GM18520 (cell line): ENCODE data around the gene PDE5A.

Experiments used
- ATAC-seq: cut with Tn5 transposase; IDR thresholded peaks from one replicate; pipeline ENCODE4 v1.9.1; 2021; ENCODE audit not compliant: unreplicated experiment

The PDE5A gene

DNA sequence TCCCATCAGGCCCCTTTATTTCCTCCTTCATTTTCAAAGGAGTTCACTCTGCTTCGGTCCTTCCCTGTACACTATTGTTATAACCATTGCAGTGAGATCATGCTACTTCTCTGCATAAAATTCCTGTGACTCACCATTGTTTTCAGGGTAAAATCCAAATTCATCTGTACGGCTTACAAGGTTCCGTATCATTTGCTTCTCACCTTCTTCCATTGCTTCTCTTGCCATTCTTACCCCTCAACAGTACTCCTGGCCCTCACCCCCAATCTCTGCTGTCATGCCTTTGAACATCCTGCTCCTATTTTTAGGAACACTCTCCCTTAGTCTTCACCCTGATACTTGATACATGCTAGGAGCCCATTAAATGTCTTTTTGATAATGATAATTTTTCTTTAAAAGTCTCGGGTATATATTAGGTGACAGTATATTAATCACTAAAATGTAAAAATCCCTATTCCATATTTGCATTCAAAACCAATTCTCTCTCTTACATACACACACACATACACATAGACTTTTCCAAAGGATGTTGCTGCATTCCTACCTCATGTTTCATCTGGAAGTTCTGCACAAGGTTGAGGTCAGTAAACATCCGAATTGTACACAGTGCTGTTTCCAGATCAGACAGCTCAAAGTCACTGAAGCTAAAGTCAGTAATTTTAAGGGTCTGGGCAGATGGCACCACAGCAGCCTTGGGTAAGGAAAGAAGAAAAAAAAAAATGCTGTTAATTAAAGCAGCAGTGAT lies 103.4 kb downstream of the PDE5A start:
- no peak for ATAC-seq

DNA sequence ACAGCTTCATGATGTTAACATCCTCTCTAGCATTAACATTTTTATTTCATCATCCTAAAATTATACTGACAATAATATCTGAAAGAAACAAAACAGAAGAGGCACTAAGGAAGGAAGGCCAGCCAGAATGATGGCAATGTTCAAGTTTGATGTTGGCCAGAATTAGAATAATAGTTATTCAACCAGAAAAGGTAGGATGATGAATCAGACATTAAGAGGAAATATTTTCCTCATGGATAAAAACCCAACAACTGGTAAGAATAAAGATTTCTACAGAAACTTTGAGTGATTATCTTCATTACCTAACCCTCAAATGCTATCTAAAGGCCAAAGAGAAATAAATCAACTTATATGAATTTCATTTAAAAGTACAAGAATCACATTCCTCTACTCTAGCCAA lies 105.2 kb downstream of the PDE5A start:
- no peak for ATAC-seq

DNA sequence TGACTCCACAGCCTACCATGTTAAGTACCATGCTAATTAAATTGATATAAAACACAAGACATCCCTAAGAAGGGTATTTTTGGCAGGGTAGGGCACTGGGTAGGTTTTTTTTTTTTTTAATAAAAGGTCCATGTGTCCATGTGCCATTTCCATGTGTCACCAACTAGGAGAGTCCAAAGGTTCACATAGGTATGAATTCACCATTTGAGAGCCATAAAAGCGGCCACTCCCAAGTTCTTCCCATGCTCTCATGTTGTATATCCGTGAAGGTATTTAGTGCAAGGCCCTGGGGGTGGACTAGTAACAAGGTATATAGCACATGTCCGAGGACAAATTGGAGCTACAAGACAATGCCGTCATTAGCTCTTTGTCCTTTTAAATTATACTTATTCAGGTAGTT lies 107.3 kb downstream of the PDE5A start:
- ATAC-seq = no peak

DNA sequence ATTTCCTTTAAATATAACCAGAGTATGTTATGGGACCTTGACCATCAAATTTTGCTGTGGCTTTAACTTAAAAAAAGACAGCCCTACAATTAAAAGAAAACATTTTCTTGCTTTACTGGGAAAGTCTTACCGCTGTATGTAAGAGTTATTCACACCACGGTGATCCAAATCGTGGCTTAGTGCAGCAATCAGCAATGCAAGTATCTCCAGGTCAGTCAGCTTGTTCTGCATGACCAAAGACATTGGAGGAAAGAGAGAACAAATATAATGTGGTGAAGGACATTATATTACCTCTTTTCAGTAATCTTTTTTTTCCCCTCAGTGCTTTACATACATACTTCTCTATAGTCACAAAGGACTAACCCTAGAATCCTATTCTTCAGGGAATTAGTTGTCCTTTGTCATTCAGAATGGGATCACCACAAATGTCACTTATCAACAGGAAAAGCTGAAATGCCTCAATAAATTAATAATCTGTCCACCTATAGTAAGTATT lies 109.6 kb downstream of the PDE5A start:
- no peak for ATAC-seq

DNA sequence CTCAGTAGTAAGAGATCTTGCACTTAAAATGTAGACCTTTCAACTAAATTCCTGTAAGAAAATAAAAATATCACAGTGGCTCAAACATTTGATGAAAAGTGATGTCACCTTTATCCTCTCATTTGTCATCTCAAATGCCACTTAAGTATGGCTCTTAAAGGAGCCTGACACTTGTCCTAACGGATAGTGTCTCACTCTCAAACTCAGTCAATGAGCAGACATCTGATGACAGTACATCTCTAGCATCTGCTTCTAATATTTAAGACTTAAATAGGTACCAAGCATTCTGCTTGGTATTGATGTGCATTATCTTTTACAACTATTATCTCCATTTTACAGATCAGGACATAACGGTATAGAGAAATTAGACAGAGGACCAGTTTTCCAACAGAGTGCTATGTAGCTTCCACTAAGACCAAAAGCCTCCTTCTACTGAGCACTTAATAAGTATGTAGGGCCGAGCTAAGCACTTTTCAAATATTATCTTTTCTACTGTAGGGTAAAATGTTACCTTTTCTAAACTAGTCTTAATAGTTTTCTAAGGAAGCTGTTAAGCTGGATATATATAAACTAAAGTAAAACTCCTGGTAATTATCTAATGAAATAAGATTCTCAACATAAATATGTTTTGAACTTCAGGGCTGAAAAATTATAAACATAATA lies 110.2 kb downstream of the PDE5A start:
- no peak for ATAC-seq

DNA sequence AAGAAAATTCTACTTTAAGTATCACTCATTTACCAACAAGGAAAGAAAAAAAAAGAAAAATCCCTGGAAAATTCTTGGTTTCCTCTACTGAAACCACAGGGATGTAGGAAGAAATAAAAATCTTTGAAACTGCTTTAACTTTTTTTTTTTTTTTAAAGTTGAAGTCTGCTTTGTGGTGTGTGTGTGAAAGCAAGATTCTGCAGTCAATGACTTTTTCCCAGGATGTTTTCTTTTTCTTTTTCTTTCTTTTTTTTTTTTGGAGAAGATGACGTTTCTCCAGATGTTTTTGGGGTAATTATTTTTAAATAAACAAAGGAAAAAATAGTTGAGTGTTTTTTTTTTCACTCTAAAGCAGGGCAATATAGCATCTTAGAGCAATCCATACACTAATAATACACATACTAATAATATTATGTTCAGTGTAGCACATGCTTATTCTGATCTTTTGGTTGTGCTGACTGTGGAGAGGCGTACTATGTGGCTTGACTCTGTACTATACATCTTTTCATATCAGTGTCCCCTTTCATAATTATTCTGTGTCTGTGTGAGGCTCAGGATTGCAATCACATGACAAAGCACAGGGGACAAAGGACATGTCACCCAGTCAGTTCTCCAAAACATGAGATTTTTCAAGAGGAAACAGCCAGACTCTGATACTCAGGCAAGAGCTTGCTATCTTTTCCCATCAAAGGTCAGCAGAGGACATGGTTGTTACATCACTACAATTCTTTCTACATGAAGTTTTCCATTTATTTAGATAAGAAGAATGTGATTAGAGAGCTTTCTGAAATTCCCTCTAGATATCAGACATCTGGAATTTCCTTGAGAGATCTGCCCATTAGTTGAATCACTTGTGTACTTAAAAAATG lies 111.0 kb downstream of the PDE5A start:
- no peak for ATAC-seq

DNA sequence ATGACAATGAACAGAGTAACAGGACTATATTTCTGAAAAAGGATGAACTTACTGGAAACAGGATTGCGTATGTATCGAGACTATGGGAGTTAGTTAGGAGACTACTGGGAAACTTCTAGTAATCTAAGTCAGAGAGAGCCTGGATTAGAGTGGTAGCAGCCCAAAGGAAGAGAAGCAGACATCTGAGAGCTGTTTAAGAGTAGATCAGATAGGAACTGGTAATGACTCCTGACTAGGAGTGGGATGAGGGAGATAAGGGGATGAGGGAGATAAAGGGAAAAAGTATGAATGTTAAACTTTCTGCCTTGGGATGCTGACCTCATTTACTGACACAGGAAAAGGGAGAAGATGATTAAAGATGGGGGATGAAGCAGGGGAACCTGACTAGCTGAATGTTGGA lies 116.2 kb downstream of the PDE5A start:
- ATAC-seq = no peak

DNA sequence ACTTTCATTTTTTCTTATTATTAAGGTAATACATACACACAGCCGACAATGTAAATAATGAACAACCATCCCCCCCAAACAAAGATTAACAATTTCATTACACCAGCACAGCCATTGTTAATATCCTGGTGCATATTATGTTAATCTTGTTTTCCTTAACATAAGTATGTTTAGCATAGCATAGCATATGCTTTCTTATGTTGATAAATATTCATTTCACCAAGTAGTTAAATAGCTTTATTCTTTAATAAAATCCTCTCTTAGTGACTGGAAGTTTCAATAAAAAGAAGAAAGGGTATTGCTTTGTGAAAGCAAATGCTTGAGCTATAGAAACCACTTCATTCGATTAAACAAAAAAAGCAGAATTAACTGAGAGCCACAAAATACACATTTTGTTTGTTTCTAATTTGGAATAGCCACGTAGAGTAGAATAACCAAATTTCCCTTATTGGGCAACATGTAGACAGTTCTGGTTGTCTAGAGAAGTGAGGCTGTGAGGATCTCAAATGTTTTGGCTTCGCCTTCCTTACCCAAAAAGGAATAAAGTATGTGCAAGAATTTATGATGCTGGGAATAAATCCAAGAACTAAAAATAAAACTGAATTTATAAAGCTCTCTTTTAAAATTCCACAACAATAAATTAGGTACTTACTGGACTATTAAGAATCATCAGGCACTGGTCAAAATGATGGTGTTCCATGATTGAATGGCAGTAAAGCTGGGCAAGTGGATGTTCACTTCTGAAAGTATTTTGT lies 118.0 kb downstream of the PDE5A start:
- ATAC-seq = no peak

DNA sequence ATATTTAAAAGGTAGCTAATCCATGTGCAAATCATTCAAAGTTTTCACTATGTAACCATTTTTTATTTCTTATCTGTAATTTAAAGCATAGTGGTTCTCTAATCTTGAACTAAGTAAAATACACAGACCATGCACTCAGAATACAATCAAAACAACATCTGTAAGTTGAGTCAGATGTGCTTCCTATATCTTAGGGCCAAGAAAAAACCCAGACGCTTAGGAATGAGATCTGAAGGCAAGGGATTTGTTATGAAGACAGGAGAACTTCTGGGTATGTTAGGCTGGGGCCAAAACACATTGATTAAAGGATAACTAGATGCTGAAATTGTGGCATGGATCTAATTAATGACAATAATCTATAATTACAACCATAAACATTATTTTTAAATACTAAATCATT lies 120.3 kb downstream of the PDE5A start:
- ATAC-seq = no peak

DNA sequence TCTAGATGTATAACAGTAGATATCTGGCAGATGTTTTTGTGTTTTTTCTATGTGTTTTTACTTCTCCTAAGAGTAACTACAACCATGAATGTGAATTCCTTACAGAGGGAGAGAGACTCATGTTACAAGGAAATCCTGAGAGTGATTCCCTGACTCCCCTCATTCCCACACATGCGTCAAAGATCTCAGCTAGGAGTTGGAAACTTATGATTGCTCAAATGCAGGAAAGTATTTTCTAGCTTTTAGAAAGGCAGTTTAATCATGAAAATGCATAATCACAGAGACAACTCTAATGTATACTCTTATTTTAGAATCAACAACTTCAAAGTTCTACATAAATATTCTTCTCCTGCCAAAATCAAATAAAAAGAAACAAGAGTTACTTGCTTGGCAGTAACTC lies 121.8 kb downstream of the PDE5A start:
- no peak for ATAC-seq

DNA sequence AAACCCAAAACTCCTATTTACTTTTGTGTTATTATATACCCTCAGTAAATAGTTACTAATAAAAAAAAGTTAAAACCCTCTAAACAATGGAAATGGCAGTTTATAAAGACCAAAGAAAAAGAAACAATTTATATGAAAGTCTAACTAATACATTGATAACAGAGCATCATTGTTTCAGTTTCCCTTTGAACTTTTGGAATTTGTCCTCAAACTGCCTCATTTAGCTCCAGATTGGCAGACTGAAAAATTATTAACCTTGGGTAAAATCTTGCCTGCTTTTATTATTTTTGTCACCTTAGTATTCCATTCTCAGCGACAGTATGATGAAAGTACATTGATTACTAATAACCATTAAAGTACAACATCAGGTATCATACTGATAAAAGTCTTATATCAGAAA lies 124.0 kb downstream of the PDE5A start:
- no peak for ATAC-seq

DNA sequence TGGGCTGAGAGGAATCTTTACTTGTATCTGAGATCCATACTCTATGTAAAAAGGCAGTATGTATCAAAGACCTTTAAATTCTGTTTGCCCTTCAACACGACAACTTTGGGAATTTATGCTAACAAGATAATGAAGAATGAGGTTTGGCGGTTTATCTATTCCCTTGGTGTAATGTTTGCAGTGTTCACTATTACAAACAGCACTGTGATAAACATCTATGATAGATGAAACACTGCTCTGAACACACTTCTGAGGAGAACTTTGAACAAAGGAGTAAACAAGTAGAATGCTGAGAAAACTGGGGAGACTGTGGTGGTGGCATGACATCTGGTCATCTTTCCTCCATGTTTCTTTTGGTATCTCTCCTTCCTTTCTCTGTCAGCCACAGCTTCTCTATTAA lies 126.9 kb downstream of the PDE5A start:
- ATAC-seq = no peak

DNA sequence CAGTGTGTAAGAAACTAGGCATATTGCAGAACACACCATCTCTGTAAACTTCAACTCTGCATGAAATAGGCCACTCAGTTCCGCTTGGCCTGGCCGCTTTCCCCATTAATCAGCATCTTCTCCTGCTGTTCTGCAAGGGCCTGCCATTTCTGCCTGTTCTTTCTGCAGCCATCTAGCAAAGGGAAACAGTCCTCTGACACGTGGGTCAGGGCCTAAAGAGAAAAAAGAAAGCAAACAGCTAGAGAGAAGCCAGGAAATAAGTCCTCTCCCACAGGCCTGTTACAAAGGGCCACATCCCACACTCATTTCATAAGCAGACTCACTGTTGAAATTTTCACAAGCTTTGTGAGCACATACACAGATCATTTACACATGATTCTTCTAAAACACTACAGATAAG lies 130.1 kb downstream of the PDE5A start:
- no peak for ATAC-seq

DNA sequence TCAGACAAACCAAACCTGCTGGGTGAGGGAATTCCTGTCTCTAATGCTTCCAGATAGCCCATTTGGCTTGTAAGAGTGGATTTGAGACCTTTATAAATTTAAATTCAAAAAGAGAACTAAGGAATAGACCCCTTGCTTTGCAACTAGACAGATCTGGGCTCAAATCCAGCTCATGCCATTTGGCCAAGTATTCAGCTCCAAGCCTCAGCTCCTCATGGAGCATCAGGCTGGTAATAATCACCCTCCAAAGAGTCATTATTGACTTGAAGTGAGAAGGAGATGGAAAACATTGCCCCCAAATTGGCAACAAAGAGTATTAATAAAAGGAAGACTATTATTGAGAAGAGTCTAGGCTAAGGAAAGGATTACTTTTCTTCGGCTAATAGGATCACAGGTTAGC lies 134.7 kb downstream of the PDE5A start:
- no peak for ATAC-seq

DNA sequence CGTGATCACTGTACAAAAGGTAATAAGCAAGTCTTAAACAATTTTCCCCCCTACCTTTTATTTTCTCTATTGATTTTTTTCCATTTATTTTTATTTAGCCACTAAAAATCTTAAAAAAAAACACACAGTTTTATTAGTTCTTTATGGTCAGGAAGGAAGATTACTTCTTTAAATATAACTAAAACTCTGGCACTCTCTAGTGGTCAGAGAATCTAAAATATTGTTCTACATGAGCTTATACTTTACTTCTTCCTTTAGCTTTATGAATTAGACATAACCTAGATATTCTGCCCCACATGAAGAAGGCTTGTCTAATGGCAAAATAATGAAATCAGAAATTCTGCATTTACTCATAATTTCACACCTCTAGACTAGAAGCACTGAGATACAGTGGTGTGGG lies 135.2 kb downstream of the PDE5A start:
- ATAC-seq = no peak

DNA sequence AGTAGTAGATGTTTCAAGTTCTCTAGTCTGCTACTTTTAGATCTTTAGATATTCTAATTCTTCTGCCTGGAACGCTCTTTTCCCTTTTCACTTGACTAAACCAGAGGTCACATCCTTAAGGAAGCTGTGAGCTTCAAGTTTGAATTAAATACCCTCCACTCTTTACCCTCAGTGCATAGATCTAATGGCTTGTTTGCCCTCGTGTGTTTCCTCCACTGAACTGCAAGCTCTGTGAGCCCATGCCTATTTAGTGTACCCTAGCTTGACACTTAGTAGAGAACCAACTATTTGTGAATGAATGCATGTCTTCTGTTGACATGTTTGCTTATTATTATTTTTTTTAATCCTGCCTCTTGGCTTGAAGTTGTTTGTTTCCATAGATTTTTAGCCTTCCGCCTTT lies 138.3 kb downstream of the PDE5A start:
- ATAC-seq = no peak

DNA sequence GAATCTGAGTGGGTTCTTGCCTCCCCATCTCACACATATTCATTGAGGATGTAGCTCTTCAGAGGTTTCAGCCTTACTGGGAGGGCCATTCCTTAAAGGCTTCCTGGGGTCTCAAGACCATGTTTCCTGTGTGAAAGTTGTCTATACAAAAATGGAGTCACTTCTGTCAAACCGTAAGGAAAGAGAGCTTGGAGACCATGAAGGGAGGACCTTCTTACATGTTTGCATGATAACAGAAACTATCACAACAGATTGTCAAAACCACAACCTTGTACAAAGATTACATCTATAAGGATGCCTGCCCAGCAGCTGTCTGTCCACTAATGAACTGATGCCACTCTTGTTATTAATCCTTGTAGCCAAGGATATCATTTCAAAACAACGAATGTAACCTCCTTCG lies 139.3 kb downstream of the PDE5A start:
- no peak for ATAC-seq

DNA sequence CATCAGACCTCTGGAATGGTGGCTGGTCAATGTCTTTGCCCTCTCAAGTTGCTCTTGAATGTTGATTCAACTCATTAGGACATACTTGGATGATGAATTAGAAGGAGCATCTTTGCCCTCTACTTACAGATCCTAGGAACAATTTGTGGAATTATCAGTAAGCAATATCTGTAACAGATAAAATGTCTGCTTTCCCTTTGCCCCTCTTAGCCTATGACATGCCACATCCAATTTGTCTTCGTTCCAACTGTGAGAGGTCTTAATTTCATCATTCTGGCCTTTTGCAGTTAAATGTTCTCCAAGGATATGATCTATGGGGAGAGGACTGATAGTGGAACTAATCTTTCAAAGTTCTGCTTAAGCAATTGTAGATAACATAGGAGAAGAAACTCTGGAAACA lies 148.3 kb downstream of the PDE5A start:
- ATAC-seq = no peak

DNA sequence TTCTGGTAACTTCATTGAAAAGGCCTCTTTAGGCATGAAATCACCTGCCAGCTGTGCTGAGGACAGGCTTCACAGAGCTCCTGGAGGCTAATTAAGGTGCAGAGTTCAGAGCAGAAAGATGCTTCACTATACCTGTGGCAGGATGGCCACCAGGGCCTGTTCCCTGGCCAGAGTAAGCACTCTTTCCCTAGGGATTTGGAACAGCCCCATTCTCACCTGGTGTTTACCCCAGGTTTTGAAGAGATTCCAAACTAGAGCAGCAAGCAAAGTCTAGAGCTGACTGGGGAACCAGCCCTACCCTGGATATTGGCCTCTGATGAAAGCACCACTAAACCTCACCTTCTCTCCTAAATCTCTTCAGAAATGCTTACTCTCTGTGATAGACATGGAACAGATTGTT lies 148.8 kb downstream of the PDE5A start:
- no peak for ATAC-seq

DNA sequence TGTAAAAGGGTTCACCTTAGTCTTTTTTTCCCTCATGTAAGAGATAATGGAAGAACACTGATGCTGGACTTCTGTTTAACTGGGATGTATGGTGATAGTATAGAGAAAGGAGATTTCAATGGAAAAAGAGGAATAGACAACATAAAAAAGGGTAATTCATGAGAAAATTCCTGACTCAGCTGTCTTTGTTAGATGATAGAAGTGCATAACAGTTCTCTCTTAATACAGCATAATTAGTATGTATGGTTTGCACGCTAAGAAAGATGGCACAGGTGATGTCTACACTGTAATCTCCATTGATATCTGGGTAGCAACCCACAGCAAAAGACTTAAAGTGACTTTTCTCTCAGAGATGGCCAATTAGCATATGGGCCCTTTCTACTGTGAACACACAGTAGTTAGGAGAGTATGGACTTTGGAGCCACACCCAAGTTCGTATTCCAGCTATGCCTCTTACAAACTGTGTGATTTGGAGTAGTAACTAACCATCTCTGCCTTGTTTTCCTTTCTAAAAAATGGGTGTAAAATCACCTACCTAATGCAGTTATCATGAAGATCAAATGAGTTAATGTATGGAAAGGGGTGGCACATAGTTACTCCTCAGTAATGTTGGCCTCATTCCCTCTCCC lies 149.3 kb downstream of the PDE5A start:
- ATAC-seq = no peak
